ENCODE results near the gene PDX1.

- TF ChIP-seq CTCF (IDR thresholded peaks at IDR 0.05; ENCODE audit: low read depth, low read length, poor library complexity, severe bottlenecking) = no peak
- TF ChIP-seq EZH2phosphoT487 (IDR thresholded peaks at IDR 0.05; ENCODE audit: borderline replicate concordance, low read length) = no peak
Measured at GRCh38 chr13:27923794-27924528, 4.2 kb downstream of the PDX1 start.

All from DOHH2 (cell line).